Activated T-cell treated with anti-CD3 and anti-CD28 coated beads, Interleukin-2, amount 50 U/mL, for 24 hours (primary cell): ENCODE measurements around the gene RPL18.
A peak's percentile ranks its signal among the peaks of the same experiment; 100 is the strongest.
"Not testable (repeated sequence)": the region's sequence is repeated elsewhere in the genome, so short reads cannot be mapped to it uniquely, and the experiment has no call there.

Experiments
- DNase-seq: peaks from one replicate; pipeline ENCODE4 v3.0.0-alpha.2; 2020
- H3K27ac Mint-ChIP-seq: 2 replicates; pipeline ENCODE4 v1.8.0; 2020; ENCODE audit warnings: mild to moderate bottlenecking, mixed read lengths
- H3K27me3 Mint-ChIP-seq: 2 replicates; pipeline ENCODE4 v1.8.0; 2020; ENCODE audit warnings: mixed read lengths
- H3K36me3 Mint-ChIP-seq: 2 replicates; pipeline ENCODE4 v1.8.0; 2020; ENCODE audit warnings: low read depth, mixed read lengths
- H3K4me1 Mint-ChIP-seq: 2 replicates; pipeline ENCODE4 v1.8.0; 2020; ENCODE audit warnings: low read depth, mixed read lengths
- H3K4me3 Mint-ChIP-seq: 2 replicates; pipeline ENCODE4 v1.8.0; 2020; ENCODE audit warnings: mild to moderate bottlenecking, moderate library complexity, mixed read lengths
- H3K9me3 Mint-ChIP-seq: 2 replicates; pipeline ENCODE4 v1.8.0; 2020; ENCODE audit warnings: mixed read lengths

Gene RPL18

DNA sequence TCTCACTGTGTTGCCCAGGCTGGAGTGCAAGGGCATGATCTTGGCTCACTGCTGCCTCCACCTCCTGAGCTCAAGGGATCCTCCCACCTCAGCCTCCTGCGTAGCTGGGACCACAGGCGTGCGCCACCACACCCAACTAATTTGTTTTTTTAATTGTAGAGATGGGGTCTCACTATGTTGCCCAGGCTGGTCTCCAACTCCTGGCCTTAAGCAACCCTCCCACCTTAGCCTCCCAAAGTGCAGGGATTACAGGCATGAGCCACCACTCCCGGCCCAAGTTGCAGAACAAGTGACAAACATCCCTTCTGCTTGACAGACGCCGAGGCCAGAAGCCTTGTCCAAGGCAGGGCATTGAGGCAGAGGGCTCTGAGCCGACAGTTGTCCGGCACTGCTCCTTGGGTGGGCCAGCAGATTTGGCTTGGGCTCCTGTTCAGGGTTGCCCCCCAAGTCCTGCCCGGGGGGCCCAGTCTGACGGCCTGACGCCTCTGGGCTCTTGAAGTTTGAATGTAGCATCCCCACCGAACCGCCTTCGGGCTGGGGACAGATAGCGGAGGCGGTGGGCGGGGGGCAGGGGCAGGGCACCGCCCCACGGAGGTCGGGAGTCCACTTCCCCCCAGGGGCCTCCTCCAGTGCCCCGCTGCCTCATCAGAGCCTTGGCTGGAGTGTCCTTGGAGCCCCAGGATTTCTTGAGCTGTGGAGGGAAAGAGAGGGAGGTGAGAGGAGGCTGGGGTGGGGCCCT, 18.1 kb downstream of the RPL18 start:
- Mint-ChIP-seq H3K27ac (no peak overlapping the region), H3K4me3 (no peak overlapping the region), H3K36me3 (peaks cover 3% of the 10 kb centered on the region), H3K4me1 (peaks cover 7% of the 10 kb centered on the region), H3K27me3 (no peaks in the 10 kb centered on the region), H3K9me3 (no peaks in the 10 kb centered on the region)
- no peak for DNase-seq

DNA sequence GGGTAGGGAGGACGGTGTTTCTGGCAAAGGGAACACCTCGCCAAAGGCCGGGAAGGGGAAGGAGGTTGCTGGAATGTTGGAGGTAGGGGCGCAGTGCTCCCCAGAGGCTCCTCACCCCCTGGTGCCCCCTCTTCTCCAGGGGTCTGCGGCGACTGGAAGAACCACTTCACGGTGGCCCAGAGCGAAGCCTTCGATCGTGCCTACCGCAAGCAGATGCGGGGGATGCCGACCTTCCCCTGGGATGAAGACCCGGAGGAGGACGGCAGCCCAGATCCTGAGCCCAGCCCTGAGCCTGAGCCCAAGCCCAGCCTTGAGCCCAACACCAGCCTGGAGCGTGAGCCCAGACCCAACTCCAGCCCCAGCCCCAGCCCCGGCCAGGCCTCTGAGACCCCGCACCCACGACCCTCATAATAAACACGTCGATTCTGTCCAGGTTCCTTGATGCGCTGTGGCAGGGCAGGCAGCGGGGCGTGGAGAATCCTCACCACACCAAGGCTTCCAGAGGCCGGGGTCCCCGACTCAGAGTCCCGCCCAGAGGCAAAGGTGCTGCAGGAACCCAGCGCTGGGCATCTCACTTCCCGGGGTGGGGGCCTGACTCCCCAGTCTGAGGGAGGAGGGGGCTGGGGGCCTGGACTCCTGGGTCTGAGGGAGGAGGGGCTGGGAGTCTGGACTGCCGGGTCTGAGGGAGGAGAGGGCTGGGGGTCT, 19.8 kb downstream of the RPL18 start:
- peaks cover 3% of the 10 kb centered on the region for H3K36me3 Mint-ChIP-seq
- peaks cover 9% of the 10 kb centered on the region for H3K4me1 Mint-ChIP-seq
- H3K27me3 Mint-ChIP-seq = no peaks in the 10 kb centered on the region
- H3K4me3 Mint-ChIP-seq = no peak overlapping the region
- no peak for DNase-seq
- H3K27ac Mint-ChIP-seq = no peak overlapping the region
- no peaks in the 10 kb centered on the region for H3K9me3 Mint-ChIP-seq

DNA sequence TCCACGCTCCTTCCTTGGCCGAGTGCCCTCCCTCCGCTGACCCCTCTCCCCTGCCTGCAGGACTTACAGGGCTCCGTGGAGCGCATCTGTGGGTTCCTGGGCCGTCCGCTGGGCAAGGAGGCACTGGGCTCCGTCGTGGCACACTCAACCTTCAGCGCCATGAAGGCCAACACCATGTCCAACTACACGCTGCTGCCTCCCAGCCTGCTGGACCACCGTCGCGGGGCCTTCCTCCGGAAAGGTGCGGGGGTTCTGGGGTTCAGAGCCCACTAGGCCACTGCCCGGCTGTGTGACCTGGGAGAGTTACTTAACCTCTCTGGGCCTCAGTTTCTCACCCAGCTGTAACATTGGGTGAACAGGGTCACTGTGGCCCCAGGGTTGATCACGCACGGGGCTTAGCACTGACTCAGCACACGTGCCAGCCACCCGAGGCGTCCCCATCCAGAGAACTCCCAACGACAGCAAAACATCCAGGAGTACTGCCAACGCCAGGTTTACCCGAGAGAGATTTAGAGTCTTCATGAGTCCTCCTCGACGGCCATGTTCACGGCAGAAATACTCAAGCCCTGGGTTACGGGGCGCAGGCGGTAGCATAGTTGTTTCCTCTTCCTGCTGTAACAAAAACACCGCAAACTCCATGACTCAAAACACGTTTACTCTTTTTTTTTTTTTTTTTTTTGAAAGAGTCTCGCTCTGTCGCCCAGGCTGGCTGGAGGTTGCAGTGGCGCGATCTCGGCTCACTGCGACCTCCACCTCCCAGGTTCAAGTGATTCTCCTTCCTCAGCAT, 22.1 kb downstream of the RPL18 start:
- peak overlapping the region; percentile 74 for H3K4me3 Mint-ChIP-seq
- H3K27ac Mint-ChIP-seq = peak overlapping the region; percentile 90
- no peaks in the 10 kb centered on the region for H3K36me3 Mint-ChIP-seq
- H3K9me3 Mint-ChIP-seq = no peaks in the 10 kb centered on the region
- H3K4me1 Mint-ChIP-seq = peaks cover 11% of the 10 kb centered on the region
- no peaks in the 10 kb centered on the region for H3K27me3 Mint-ChIP-seq
- peak; percentile 63 for DNase-seq

DNA sequence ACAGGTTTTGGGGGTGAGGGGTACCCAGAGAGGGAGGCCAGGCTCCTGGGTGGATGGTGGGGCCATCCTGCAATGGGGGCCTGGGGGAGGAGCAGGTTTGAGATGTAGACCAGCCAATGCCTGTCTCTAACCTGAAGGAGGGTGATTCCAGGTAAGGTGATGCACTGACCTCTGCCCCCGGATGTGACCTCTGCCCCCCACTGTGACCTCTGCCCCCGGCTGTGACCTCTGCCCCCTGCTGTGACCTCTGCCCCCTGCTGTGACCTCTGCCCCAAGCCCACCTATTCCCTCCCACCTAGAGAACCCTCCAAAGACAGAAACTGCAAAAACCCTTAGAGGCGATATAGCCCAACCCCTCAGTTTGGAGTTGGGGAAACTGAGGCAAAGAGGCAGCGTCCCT, 22.7 kb downstream of the RPL18 start:
- peak overlapping the region; percentile 74 for H3K4me3 Mint-ChIP-seq
- H3K27ac Mint-ChIP-seq = peak overlapping the region; percentile 40
- no peaks in the 10 kb centered on the region for H3K36me3 Mint-ChIP-seq
- H3K27me3 Mint-ChIP-seq = no peaks in the 10 kb centered on the region
- H3K9me3 Mint-ChIP-seq = no peaks in the 10 kb centered on the region
- peaks cover 11% of the 10 kb centered on the region for H3K4me1 Mint-ChIP-seq
- DNase-seq = no peak

DNA sequence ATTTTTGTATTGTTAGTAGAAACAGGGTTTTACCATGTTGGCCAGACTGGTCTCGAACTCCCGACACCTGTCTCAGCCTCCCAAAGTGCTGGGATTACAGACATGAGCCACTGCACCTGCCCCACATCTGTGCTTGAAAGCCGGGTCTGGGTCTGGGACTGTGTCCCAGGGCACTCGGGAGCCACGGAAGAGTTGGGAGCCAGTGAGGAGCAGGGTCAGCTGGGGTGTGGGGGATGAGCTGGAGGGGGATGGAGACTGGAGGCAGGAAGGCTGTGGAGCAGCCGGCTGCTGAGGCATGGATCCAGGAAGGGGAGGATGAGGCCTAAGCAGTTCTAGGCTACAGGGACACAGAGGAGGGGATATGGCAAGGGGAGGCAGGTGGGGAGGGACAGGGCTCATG, 23.1 kb downstream of the RPL18 start:
- H3K27me3 Mint-ChIP-seq = no peaks in the 10 kb centered on the region
- no peaks in the 10 kb centered on the region for H3K9me3 Mint-ChIP-seq
- H3K4me1 Mint-ChIP-seq = peaks cover 11% of the 10 kb centered on the region
- no peak for DNase-seq
- H3K36me3 Mint-ChIP-seq = no peaks in the 10 kb centered on the region
- peak overlapping the region; percentile 74 for H3K4me3 Mint-ChIP-seq
- no peak overlapping the region for H3K27ac Mint-ChIP-seq

DNA sequence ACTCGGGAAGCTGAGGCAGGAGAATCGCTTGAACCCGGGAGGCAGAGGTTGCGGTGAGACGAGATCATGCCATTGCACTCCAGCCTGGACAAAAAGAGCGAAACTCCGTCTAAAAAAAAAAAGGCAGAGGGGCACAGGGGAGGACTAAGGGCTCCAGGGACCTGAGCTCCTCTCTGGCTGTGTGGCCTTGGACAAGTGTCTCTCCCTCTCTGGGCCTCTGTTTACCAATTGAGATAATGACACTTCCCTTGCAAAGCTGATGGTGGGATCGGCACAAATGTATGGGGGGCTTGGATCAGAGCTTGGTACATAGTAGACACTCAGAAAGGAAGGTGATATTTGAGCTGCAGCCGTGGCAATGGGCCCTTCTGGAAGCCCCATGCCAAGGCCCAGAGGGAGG, 23.8 kb downstream of the RPL18 start:
- H3K27ac Mint-ChIP-seq = peak overlapping the region; percentile 37

DNA sequence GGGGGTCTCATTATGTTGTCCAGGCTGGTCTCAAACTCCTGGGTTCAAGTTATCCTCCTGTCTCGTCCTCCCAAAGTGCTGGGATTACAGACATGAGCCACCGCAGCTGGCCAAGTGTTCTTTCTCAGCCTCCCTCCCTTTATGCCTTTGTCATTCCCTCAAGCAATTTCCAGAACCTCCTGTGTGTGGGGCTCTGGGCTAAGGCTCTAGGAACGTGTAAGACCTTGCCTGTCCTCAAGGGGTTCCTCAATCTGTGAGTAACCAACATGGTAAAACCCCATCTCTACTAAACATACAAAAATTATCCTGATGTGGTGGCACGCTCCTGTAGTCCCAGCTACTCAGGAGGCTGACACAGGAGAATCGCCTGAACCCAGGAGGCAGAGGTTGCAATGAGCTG, 28.0 kb downstream of the RPL18 start:
- no peaks in the 10 kb centered on the region for H3K36me3 Mint-ChIP-seq
- no peak overlapping the region for H3K4me3 Mint-ChIP-seq
- H3K9me3 Mint-ChIP-seq = no peaks in the 10 kb centered on the region
- no peaks in the 10 kb centered on the region for H3K27me3 Mint-ChIP-seq
- DNase-seq = no peak
- H3K4me1 Mint-ChIP-seq = peaks cover 16% of the 10 kb centered on the region
- no peak overlapping the region for H3K27ac Mint-ChIP-seq

More for the DNA sequence above, 23.8 kb downstream of the RPL18 start:
- no peaks in the 10 kb centered on the region for H3K27me3 Mint-ChIP-seq
- H3K4me1 Mint-ChIP-seq = peaks cover 11% of the 10 kb centered on the region
- peak overlapping the region; percentile 16 for H3K4me3 Mint-ChIP-seq
- H3K36me3 Mint-ChIP-seq = no peaks in the 10 kb centered on the region
- no peaks in the 10 kb centered on the region for H3K9me3 Mint-ChIP-seq
- no peak for DNase-seq

DNA sequence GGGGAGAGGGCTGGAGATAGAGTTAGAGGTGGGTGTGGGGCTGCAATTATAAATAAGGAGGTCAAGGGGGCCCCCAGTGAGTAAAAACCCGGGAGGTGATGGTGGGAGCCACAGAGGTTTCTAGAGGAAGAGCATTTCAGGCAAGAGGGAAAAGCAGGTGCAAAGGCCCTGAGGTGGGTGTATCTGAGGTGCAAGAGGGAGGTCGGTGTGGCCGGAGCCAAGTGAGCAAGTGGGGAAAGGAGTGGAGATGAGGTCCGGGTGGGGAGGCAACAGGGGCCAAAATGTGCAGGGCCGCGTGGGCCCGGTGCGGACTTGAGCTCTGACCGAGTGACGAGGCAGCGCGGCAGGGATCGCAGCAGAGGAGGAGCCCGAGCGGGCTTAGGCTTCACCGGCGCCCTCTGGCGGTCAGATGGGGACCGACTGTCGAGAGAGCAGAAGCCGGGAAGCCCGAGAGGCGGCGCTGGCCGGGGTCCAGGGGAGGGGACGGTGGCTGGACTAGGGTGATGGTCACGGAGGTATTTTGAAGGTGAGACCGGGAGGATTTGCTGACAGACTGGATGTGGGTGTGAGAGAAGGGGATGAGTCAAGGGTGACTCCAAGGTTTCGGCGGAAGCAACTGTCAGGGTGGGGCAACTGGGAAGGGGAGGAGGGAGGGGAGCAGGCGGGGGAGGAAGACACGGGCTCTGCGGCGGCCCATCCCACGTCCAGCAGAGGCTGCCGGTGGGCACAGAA, 30.1 kb downstream of the RPL18 start:
- no peaks in the 10 kb centered on the region for H3K9me3 Mint-ChIP-seq
- DNase-seq = peak; percentile 91
- H3K4me1 Mint-ChIP-seq = peaks cover 20% of the 10 kb centered on the region
- no peaks in the 10 kb centered on the region for H3K27me3 Mint-ChIP-seq
- H3K36me3 Mint-ChIP-seq = no peaks in the 10 kb centered on the region
- H3K27ac Mint-ChIP-seq = peak overlapping the region; percentile 81
- peak overlapping the region; percentile 59 for H3K4me3 Mint-ChIP-seq

DNA sequence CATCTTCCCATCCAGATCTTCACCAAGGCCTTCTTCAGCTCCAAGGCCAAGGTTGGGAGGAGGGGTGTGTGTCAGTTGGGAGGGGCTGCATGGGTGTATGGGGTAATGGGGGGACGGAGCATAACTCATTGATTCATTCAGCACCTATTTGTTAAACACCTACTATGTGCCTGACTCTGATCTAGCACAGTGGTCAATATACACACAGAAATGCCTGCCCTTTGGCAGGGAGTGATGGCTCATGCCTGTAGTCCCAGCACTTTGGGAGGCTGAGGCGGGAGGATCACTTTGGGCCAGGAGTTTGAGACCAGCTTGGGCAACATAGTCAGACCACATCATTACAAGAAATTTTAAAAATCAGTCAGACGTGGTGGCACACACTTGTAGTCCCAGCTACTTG, 31.6 kb downstream of the RPL18 start:
- DNase-seq = no peak
- Mint-ChIP-seq H3K36me3 (no peaks in the 10 kb centered on the region), H3K27me3 (no peaks in the 10 kb centered on the region), H3K4me3 (no peak overlapping the region), H3K9me3 (no peaks in the 10 kb centered on the region), H3K27ac (no peak overlapping the region), H3K4me1 (peaks cover 18% of the 10 kb centered on the region)

DNA sequence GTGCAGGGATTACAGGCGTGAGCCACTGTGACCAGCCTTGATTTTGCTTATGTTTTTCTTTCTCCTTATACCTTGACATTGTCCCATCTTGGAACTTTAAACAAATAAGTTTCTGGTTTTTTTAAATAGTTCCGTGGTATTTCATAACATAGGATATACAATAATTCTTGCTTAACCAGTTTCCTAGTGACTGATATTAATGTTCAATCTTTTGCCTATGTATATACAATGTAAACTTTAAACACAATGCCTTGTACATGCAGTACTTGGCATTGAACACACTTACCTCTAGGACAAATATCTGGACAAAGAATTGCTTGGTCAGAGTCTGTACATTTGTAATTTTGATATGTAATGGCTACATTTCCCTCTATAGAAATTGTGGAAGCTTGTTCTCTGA, 36.8 kb downstream of the RPL18 start:
- no peak for DNase-seq
- no peak overlapping the region for H3K4me3 Mint-ChIP-seq
- H3K4me1 Mint-ChIP-seq = peaks cover 6% of the 10 kb centered on the region
- H3K36me3 Mint-ChIP-seq = no peaks in the 10 kb centered on the region
- no peaks in the 10 kb centered on the region for H3K9me3 Mint-ChIP-seq
- no peaks in the 10 kb centered on the region for H3K27me3 Mint-ChIP-seq
- no peak overlapping the region for H3K27ac Mint-ChIP-seq

DNA sequence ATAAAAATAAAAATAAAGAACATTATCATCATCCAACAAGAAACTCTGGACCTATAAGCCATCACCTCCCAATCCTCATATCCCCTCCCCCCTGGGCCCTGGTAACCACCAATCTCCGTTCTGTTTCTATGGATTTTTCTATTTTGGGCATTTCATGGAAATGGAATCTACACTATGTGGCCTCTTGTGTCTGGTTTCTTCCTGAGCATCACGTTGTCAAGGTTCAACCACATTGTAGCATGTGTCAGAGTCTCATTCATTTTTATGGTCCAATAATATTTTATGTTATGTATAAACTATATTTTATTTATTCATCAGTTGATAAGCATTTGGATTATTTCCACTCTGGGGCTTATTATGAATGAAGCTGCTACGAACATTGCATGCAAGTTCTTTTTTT, 40.1 kb downstream of the RPL18 start:
- no peak overlapping the region for H3K4me3 Mint-ChIP-seq
- no peaks in the 10 kb centered on the region for H3K9me3 Mint-ChIP-seq
- no peak for DNase-seq
- H3K27ac Mint-ChIP-seq = no peak overlapping the region
- no peaks in the 10 kb centered on the region for H3K36me3 Mint-ChIP-seq
- H3K4me1 Mint-ChIP-seq = peaks cover under 1% of the 10 kb centered on the region
- no peaks in the 10 kb centered on the region for H3K27me3 Mint-ChIP-seq

DNA sequence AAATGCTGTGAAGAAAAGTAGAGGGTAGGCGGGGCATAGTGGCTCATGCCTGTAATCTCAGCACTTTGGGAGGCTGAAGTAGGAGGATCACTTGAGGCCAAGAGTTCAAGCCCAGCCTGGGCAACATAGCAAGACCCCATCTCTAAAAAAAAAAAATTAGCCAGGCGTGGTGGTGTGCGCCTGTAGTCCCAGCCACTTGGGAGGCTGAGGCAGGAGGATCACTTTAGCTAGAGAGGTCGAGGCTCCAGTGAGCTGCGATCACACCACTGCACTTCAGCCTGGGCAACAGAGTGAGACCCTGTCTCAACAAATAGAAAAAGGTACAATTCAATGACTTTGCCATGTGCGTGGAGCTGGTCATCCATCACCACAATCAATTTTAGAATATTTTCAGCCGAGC, 41.1 kb downstream of the RPL18 start:
- not testable (repeated sequence) for H3K9me3 Mint-ChIP-seq, H3K27ac Mint-ChIP-seq, H3K4me3 Mint-ChIP-seq, H3K36me3 Mint-ChIP-seq, H3K4me1 Mint-ChIP-seq, H3K27me3 Mint-ChIP-seq, DNase-seq

DNA sequence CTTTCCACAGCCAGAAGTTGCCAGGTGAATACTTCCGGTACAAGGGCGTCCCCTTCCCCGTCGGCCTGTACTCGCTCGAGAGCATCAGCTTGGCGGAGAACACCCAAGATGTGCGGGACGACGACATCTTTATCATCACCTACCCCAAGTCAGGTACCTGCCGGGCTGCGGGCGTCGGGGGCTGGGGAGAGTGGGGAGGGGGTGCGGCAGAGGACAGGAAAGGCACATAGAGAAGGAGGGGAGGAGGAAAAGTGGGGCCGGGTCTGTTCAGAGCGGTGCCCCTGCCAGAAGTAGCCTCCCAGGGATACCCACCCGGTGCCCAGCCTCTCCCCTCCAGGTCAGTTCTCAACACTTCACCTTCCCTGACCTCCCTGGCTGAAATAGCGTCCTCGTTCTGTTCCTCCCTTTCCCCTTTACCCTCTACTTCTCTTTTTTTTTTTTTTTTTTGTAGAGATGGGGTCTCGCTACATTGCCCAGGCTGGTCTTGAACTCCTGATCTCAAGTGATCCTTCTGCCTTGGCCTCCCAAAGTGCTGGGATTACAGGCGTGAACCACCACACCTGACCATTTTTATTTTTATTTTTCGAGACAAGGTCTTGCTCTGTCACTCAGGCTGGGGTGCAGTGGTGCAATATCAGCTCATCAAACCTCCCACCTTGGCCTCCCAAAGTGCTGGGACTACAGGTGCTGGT, 42.9 kb downstream of the RPL18 start:
- H3K27me3 Mint-ChIP-seq = no peaks in the 10 kb centered on the region
- no peaks in the 10 kb centered on the region for H3K4me1 Mint-ChIP-seq
- H3K4me3 Mint-ChIP-seq = no peak overlapping the region
- H3K36me3 Mint-ChIP-seq = no peaks in the 10 kb centered on the region
- H3K9me3 Mint-ChIP-seq = no peaks in the 10 kb centered on the region
- DNase-seq = no peak
- H3K27ac Mint-ChIP-seq = no peak overlapping the region

DNA sequence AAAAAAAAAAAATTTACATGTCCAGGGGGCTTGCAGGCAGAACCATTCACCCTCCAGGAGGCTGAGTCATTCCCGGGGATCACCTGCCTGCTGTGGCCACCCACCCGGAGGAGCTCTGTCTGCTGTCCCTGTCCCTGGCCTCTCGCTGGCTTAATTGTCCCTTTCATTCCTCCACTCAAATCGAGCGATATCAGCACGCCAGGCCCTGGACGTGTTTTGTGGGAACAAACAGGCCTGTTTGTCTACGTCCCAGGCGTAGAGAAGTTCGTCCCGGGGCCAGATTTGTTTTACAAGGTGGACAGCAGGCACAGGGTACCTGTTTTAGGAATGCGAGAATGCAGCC, 45.8 kb downstream of the RPL18 start:
- H3K36me3 Mint-ChIP-seq = no peaks in the 10 kb centered on the region
- H3K4me3 Mint-ChIP-seq = no peak overlapping the region
- H3K27ac Mint-ChIP-seq = no peak overlapping the region
- H3K9me3 Mint-ChIP-seq = no peaks in the 10 kb centered on the region
- H3K4me1 Mint-ChIP-seq = no peaks in the 10 kb centered on the region
- H3K27me3 Mint-ChIP-seq = no peaks in the 10 kb centered on the region
- DNase-seq = no peak
